Measurements from ENCODE around the gene PLLP. TPM values are rescaled to one million over a fixed set of nuclear protein-coding genes. Genes with fewer than 3 reads are reported as not detected.

Gene PLLP
- total and polyA plus RNA-seq, 10 of the 15 experiments (the other 5 are each of a cell fraction or from before 2014, with no cell fraction given): 0.21 to 5.8 (median 0.67) TPM

DNA sequence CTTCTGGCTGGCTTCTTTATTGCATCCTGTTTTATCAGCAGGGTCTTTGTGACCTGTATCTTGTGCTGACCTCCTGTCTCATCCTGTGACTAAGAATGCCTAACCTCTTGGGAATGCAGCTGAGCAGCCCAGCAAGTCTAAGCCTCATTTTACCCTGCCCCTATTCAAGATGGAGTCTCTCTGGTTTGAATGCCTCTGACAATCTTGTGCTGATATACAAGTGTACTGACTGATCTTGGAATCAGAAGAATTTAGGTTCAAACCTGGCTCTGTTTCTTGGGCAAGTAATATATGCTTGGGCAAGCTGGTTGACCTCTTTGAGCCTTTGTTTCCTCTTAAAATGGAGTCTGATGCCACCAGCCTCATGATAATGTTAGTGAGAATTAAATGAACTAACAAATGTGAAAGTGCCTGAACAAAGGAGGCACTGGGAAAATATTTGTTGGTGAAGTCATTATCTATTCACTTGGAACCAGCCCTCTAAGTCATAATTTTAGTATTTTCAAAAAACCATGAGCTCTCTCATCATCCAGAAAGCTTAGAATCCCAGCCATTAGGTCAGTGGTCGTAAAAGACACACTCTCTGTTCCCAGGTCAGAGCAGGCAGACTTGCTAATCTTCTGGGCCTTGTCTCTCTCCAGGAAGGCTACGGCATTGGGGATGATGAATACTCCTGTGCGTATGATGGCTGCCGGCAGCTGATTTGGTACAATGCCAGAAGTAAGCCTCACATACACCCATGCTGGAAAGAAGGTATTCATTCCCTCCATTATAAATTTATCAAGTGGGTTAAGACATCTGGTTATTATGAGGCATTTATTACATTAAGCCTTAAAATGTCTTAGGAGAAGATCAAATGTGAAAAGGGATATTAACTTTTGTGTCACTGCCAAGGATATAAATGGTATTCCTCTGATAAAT is 57.5 kb downstream of the PLLP start:
- no TSS peak for BruUV-seq (replicated peaks)
- CTCF ChIA-PET: no interaction called here
- in situ Hi-C loops (cut with MboI) (no loop called here), intact Hi-C loops (cut with micrococcal nuclease; ENCODE audit: unreplicated experiment) (no loop called here)
- Histone ChIP-seq H3K9me3 (replicated peaks; ENCODE audit: control insufficient read depth, insufficient read depth, low read length) (no peaks in the 10 kb centered on the region), H3K36me3 (ENCODE audit: control insufficient read depth in 2 of 2, insufficient read depth in 2 of 2, low read length in 1 of 2) (peaks cover 5 to 36% of the 10 kb centered on the region in 2 experiments), H3K27me3 (replicated peaks in 1 of 2; ENCODE audit: control insufficient read depth in 2 of 2, insufficient read depth in 2 of 2, low read length in 1 of 2) (no peaks in the 10 kb centered on the region), H3K79me2 (ENCODE audit: control insufficient read depth, insufficient read depth, low read length) (no peaks in the 10 kb centered on the region), H3K4me2 (ENCODE audit: control insufficient read depth, insufficient read depth) (no peak overlapping the region), H3K9ac (ENCODE audit: control insufficient read depth, insufficient read depth, low read length) (no peak overlapping the region), H3K27ac (ENCODE audit: control insufficient read depth, insufficient read depth) (no peak overlapping the region), H4K20me1 (ENCODE audit: control insufficient read depth, insufficient read depth) (no peaks in the 10 kb centered on the region), H3K4me3 (no peak overlapping the region), H3K4me1 (ENCODE audit: control insufficient read depth, insufficient read depth, low read length) (no peaks in the 10 kb centered on the region), H2AFZ (ENCODE audit: control insufficient read depth, low read depth, low read length) (no peak overlapping the region)
- DNase-seq (ENCODE audit: low read depth, low spot score) (no peak), FAIRE-seq (peak; percentile 31), ATAC-seq (no peak)
- no peak for TF ChIP-seq MEF2A (IDR thresholded peaks at IDR 0.05; ENCODE audit: insufficient read depth, low read depth, low read length)
- TF ChIP-seq, protein P1, sequence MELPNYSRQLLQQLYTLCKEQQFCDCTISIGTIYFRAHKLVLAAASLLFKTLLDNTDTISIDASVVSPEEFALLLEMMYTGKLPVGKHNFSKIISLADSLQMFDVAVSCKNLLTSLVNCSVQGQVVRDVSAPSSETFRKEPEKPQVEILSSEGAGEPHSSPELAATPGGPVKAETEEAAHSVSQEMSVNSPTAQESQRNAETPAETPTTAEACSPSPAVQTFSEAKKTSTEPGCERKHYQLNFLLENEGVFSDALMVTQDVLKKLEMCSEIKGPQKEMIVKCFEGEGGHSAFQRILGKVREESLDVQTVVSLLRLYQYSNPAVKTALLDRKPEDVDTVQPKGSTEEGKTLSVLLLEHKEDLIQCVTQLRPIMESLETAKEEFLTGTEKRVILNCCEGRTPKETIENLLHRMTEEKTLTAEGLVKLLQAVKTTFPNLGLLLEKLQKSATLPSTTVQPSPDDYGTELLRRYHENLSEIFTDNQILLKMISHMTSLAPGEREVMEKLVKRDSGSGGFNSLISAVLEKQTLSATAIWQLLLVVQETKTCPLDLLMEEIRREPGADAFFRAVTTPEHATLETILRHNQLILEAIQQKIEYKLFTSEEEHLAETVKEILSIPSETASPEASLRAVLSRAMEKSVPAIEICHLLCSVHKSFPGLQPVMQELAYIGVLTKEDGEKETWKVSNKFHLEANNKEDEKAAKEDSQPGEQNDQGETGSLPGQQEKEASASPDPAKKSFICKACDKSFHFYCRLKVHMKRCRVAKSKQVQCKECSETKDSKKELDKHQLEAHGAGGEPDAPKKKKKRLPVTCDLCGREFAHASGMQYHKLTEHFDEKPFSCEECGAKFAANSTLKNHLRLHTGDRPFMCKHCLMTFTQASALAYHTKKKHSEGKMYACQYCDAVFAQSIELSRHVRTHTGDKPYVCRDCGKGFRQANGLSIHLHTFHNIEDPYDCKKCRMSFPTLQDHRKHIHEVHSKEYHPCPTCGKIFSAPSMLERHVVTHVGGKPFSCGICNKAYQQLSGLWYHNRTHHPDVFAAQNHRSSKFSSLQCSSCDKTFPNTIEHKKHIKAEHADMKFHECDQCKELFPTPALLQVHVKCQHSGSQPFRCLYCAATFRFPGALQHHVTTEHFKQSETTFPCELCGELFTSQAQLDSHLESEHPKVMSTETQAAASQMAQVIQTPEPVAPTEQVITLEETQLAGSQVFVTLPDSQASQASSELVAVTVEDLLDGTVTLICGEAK (IDR thresholded peaks at IDR 0.05; ENCODE audit: borderline replicate concordance): no peak
- no peak for TF ChIP-seq IKZF2 (IDR thresholded peaks at IDR 0.05)
- no peak for TF ChIP-seq PML (IDR thresholded peaks at IDR 0.05; ENCODE audit: low read length)
- SMC1A ChIA-PET (ENCODE audit: uncharacterized antibody, unreplicated experiment): interaction anchor here (0.6 to 2.0 kb wide), 3 partner anchors 9 to 176 kb away, joined by 3 to 5 read pairs (median 4); no protein-coding TSS in a partner anchor
- 95% methylated on average over 4 of the region's 4 CpGs for WGBS (ENCODE audit: insufficient coverage, insufficient replicate concordance, low lambda C conversion rate, missing lambda C conversion rate)
- RAD21 ChIA-PET (ENCODE audit: unreplicated experiment): no interaction called here
- POLR2A ChIA-PET: no interaction called here
